HepG2 (cell line): ENCODE measurements around the gene PANK1. TPM values are rescaled to one million over a fixed set of nuclear protein-coding genes. Genes with fewer than 3 reads are reported as not detected.

Experiments
- GABPA ChIP-seq, 2 experiments: IDR thresholded peaks; 2 replicates each; pipeline ENCODE4 v1.6.1; 2011 to 2016; ENCODE audit warnings: low read depth in 2 of 2, low read length in 1 of 2, missing biosample characterization in 1 of 2, missing genetic modification characterization in 1 of 2
- KLF11 ChIP-seq: IDR thresholded peaks from 2 replicates; pipeline ENCODE4 v1.6.1; 2016; ENCODE audit warnings: missing compliant biosample characterization
- LBX2 ChIP-seq: sonication (generic); formaldehyde crosslinking; IDR thresholded peaks from 2 replicates; pipeline ENCODE4 v1.5.0; 2020; ENCODE audit warnings: missing genetic modification reagents, mild to moderate bottlenecking, borderline replicate concordance
- PHF5A ChIP-seq: IDR thresholded peaks from one replicate; pipeline ENCODE4 v1.6.1; 2018; ENCODE audit warnings: low read depth, missing genetic modification reagents; ENCODE audit not compliant: unreplicated experiment
- ZBTB40 ChIP-seq, 2 experiments: fragments of 450-650 bp in 1 of 2; sonication (generic) in 1 of 2; formaldehyde crosslinking in 1 of 2; IDR thresholded peaks; 2 replicates each; pipeline versions ENCODE4 v1.6.1 to v1.8.0; 2016 to 2022; ENCODE audit warnings: antibody characterized with exemption in 1 of 2, mild to moderate bottlenecking in 1 of 2, missing genetic modification reagents in 1 of 2
- ZFP1 ChIP-seq: IDR thresholded peaks from 2 replicates; pipeline ENCODE4 v1.6.1; 2016
- ZNF543 ChIP-seq: sonication (generic); formaldehyde crosslinking; IDR thresholded peaks from 2 replicates; pipeline ENCODE4 v1.4.0; 2020; ENCODE audit warnings: mild to moderate bottlenecking, missing genetic modification reagents
- ZNF547 ChIP-seq: sonication (generic); formaldehyde crosslinking; IDR thresholded peaks from 2 replicates; pipeline ENCODE4 v1.5.1; 2020; ENCODE audit warnings: mild to moderate bottlenecking, missing genetic modification reagents
- ZNF878 ChIP-seq: sonication (generic); formaldehyde crosslinking; IDR thresholded peaks from 2 replicates; pipeline ENCODE4 v1.8.1; 2023; ENCODE audit warnings: mild to moderate bottlenecking, missing genetic modification reagents, moderate library complexity
- polyA plus RNA-seq, 8 experiments: library from polyadenylated mRNA; depleted of rRNA in 3 of 8; stranded (reverse) in 7 of 8; unstranded in 1 of 8; fragments of >200 nt; fragmentation: Illumina TruSeq in 4 of 8; extraction: Trizol in 4 of 8; gene quantifications; 2 replicates each; pipeline versions ENCODE4 v1.2.1 to v1.2.3, GENCODE V29; 2011 to 2016; ENCODE audit warnings: low read depth in 4 of 8, missing spikeins in 1 of 8, mixed read lengths in 1 of 8; ENCODE audit not compliant: insufficient read depth in 1 of 8
- total RNA-seq, 5 experiments: library from RNA; depleted of rRNA; stranded (reverse); fragments of >200 nt; fragmentation: Illumina TruSeq; extraction: Trizol; gene quantifications; 2 replicates each; pipeline ENCODE4 v1.2.3, GENCODE V29; 2016; ENCODE audit warnings: low read depth in 1 of 5
- TF ChIP-seq, protein P1 (sequence below): sonication (generic); formaldehyde crosslinking; IDR thresholded peaks from 2 replicates; pipeline ENCODE4 v1.8.1; 2023; ENCODE audit warnings: mild to moderate bottlenecking, missing genetic modification reagents
- TF ChIP-seq, protein P2 (sequence below), 2 experiments: sonication (generic) in 1 of 2; formaldehyde crosslinking in 1 of 2; IDR thresholded peaks; 2 replicates each; pipeline versions ENCODE4 v1.5.1 to v1.6.1; 2011 to 2020; ENCODE audit warnings: borderline replicate concordance in 1 of 2, low read depth in 1 of 2, low read length in 1 of 2, mild to moderate bottlenecking in 1 of 2, missing genetic modification reagents in 1 of 2, moderate library complexity in 1 of 2

PANK1 gene
- total and polyA plus RNA-seq, 2 of the 13 experiments (the other 11 are each of a cell fraction or from before 2014, with no cell fraction given), result 18.2 to 33.3 TPM

DNA sequence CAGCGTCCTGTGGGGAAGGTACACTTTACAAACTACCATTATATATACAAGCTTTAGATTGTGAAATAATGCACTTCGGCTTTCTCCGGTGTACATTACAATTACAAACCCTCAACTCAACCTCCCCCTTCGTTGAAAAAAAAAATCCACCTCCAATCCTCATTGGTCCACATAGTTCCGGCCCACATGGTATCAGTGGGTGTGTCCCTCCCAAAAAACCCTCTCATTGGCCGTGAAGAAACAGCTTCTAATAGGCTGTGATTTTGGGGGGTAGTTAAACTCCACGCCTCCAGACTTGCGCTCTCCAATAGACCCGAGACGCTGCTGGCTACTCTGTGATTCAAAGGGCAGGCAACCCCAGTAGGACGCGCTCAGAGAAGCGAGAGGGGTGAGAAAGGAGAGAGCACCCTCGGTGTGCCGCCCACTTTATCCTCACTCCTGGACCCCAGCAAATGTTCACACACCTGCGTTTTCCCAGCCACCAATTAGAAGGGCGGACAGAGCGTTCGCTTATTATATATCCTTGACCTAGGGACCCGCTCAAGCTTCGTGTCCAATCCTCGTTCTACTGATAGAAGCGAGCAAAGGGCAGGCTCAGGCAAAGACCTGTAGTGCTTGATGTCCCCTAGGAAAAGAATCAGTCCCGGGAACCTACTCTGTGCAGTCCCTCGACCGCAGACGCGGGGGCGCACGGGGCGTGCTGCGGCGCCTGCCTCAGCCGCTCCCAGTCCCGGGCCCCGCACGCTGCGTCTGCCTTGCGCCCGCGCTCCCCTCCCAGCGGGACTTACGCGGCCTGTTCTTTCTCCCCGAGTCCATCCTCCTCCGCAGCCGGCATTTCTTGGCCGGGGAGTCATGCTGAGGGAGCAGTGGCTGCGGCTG is 991 bp downstream of the PANK1 start (continued):
- TF ChIP-seq ZBTB40 (IDR thresholded peaks at IDR 0.05) (no peak), ZBTB40 (CRISPR knock-in tag; IDR thresholded peaks at IDR 0.05) (peak; percentile 24; the same call in 1 of the 2 replicates), LBX2 (peak; percentile 50; the same call in 1 of the 2 replicates), ZNF547 (CRISPR knock-in tag) (peak; percentile 76), ZFP1 (CRISPR knock-in tag) (peak; percentile 75; the same call in 1 of the 2 replicates), ZNF878 (CRISPR knock-in tag) (peak; percentile 51; the same call in 1 of the 2 replicates), PHF5A (CRISPR knock-in tag) (peak; percentile 14), GABPA (IDR thresholded peaks at IDR 0.05; ENCODE audit: low read depth, low read length) (no peak), GABPA (CRISPR knock-in tag; IDR thresholded peaks at IDR 0.05; ENCODE audit: low read depth) (no peak; the same call in 1 of the 2 replicates), ZNF543 (CRISPR knock-in tag) (peak; percentile 17; the same call in 1 of the 2 replicates), KLF11 (CRISPR knock-in tag) (peak; percentile 83; the same call in 1 of the 2 replicates)
- TF ChIP-seq, protein P1, sequence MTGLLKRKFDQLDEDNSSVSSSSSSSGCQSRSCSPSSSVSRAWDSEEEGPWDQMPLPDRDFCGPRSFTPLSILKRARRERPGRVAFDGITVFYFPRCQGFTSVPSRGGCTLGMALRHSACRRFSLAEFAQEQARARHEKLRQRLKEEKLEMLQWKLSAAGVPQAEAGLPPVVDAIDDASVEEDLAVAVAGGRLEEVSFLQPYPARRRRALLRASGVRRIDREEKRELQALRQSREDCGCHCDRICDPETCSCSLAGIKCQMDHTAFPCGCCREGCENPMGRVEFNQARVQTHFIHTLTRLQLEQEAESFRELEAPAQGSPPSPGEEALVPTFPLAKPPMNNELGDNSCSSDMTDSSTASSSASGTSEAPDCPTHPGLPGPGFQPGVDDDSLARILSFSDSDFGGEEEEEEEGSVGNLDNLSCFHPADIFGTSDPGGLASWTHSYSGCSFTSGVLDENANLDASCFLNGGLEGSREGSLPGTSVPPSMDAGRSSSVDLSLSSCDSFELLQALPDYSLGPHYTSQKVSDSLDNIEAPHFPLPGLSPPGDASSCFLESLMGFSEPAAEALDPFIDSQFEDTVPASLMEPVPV (CRISPR knock-in tag), result peak; percentile 33; the same call in 1 of the 2 replicates
- TF ChIP-seq, protein P2, sequence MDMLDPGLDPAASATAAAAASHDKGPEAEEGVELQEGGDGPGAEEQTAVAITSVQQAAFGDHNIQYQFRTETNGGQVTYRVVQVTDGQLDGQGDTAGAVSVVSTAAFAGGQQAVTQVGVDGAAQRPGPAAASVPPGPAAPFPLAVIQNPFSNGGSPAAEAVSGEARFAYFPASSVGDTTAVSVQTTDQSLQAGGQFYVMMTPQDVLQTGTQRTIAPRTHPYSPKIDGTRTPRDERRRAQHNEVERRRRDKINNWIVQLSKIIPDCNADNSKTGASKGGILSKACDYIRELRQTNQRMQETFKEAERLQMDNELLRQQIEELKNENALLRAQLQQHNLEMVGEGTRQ (IDR thresholded peaks at IDR 0.05; ENCODE audit: low read depth, low read length), result 0 out of 2 replicates have a peak, but pooled peaks have one; percentile 6
- TF ChIP-seq, protein P2 (CRISPR knock-in tag; IDR thresholded peaks at IDR 0.05; ENCODE audit: borderline replicate concordance), result no peak
